Hematopoietic multipotent progenitor cell treated with erythropoietin and hydrocortisone succinate and interleukin-3 and kit ligand, for 8 days (in vitro differentiated cells): ENCODE results near the gene INPP5D.
"Not testable (repeated sequence)": the region's sequence is repeated elsewhere in the genome, so short reads cannot be mapped to it uniquely, and the experiment has no call there.

Source experiments
- DNase-seq: peaks from one replicate; pipeline ENCODE4 v3.0.0-alpha.2; 2015

Gene INPP5D

GRCh38 chr2:233152541-233152940 is 92.4 kb downstream of the INPP5D start:
- DNase-seq, result no peak

DNA sequence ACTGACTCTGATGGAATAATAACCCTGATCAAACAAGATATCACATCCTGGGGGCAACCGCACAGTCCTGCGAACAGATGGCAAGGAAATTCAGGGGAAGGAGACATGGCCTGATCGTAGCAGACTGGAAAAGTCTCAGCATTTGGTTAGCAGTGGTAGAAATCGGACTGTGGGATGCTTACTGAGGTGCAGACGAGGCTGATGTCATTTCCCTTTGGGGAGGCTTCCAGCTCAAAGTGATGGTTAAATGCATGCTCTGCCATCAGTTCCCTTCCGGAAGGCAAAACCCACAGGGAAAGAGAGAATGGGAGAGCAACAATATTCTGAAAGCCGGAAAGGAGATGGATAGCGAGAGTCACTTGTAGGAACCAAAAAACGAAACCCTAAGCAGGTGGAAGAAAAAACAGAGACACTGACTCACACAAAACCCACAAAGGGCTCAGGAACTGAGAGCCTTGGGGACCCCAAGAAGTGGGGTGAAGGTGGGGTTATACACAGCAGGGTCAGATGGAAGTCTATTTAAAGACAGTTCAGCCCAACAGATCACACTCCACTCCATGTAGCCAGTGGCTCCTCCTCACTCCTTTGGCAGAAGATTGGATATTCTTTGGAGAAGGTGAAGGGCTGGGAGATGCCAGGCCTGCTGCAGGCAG is 93.1 kb downstream of the INPP5D start:
- DNase-seq, result no peak

DNA sequence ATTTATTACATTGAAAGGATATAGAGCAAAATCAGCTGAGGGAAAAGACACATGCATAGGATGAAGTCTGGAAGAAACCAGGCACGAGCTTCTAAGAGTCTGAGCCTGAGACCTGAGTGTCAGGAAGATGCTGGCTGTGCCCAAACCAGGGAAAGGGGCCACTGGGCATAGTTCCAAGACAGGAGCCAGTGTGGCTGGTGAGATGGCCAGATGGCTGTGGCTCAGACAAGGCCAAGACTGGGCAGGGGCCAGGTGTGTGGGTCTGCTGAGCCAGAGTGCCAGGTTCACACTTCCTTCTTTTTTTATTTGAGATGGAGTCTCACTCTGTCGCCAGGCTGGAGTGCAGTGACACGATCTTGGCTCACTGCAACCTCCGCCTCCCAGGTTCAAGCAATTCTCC is 95.9 kb downstream of the INPP5D start:
- DNase-seq, result no peak

GRCh38 chr2:233156461-233156860 is 96.3 kb downstream of the INPP5D start:
- DNase-seq, result not testable (repeated sequence)

DNA sequence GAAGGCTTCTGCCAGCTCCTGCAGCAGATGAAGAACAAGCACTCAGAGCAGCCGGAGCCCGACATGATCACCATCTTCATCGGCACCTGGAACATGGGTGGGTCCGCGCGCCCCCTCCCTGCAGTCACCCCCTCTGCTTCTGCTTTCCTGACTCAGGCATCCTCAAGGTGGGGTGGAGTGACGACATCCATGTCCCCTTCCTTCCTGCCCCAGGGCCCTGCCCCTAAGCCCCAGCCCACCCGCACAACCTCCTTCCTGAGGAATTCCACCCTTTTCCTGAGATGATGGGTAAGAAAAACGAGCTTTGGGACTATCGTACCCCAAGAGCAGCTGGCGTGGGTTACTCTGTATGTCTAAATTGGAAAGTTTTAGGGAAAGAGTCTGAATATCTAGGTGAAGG is 101.6 kb downstream of the INPP5D start:
- DNase-seq, result no peak

DNA sequence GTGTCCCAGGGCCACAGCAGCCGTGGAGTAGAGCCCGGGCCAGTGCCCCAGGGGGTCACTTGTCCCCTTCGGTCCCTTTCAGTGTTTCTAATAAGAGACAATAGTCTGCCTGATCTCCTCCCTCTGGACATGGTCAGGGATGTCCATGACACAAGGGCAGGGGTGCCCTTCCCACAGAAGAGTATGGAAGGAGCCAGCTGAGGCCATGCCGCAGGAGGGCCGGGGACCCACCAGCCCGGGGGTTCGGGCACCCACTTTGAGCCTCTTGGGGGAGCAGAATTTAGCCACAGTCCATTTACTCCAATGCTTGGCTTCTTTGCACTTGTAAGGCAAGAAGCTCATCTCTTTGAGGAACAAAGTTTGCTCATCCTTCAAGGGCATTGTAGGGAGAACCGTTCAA is 102.6 kb downstream of the INPP5D start:
- no peak for DNase-seq

- DNase-seq, result no peak
Measured at GRCh38 chr2:233163486-233164103, 103.5 kb downstream of the INPP5D start.

DNA sequence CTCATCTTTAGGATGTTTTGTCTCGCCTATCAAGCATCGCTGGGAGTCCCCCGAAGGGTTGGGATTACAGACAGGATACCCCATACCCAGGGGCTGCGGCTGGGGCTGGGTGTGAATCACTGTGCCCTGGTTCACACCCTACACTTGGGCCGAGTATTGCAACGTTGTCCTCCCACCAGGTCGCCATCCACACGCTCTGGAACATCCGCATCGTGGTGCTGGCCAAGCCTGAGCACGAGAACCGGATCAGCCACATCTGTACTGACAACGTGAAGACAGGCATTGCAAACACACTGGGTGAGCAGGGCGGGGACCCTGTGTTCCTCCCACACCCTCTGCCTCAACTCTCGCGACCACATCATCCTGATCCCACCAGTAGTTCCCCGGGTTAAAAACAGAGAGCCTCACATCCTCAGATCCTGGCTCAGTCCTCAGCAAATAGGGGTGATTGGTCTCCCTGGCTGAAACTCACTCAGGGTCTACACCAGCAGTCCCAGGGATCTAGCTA is 104.0 kb downstream of the INPP5D start:
- peak; percentile 37 for DNase-seq

- no peak for DNase-seq
Measured at GRCh38 chr2:233164967-233165366, 104.8 kb downstream of the INPP5D start.

DNA sequence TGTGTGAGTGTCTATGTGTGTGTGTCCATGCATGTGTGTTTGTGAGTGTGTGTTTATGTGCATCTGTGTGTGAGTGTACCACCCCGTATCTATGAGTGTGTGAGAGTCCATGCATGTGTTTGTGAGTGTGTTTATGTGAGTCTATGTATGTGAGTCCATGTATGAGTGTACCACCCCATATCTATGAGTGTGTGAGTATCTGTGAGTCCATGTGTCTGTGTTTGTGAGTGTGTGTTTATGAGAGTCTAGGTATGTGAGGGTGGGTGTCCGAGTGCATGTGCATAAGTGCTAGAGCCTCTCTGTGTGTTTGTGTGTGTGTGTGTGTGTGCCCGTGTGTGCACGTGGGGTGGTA is 105.4 kb downstream of the INPP5D start:
- DNase-seq, result no peak

DNA sequence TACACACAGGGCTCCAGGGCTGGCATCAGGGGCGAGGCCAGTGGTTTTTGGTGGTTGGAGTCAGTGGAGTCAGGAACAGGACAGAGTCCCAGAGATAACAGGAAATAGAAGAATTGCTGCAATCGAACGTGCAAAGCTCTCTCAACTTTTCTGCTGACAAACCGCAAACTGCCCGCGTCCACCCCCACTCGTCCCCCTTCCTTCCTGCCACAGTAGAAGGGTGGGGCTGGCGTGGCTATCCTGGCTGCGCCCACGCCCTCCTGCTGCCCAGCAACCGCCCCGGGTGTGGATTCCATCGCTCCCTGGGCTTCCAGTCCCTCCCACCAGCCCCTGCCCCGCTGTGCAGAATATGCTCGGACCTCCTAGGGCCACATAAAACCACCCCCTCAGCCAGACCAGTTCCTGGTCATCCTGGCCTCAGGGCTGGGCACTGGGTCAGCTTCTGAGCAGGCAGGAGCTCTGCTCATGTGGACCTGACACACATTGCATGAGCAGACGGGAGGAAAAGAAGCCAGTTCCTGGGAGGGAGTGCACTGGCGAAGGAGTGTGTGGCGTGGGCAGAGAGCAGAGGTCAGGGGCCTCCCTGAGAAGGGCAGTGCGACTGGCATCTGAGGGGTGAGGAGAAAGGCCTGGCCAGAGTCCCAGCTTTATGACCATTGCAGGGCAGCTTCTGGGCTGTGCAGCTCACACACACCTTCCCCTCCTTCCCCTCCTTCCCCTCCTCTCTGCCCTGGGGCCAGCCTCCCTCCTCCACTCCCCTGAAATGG is 105.9 kb downstream of the INPP5D start:
- peak; percentile 97 for DNase-seq

DNA sequence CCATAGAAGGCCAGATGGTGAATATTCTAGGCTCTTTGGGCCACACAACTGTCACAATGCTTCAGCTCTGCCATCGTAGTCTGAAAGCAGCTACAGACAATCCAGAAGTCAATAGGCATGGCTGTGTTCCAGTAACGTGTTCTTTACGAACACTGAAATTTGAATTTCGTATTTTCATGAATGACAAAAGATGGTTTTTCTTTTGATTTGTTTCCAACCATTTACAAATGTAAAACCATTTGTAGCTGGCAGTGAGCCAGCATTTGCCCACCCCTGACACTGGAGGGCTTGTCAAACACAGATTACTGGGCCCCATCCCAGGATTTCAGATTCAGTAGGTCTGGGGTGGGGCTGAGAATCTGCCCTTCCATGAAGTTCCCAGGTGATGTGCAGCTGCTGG is 108.3 kb downstream of the INPP5D start:
- DNase-seq, result no peak

DNA sequence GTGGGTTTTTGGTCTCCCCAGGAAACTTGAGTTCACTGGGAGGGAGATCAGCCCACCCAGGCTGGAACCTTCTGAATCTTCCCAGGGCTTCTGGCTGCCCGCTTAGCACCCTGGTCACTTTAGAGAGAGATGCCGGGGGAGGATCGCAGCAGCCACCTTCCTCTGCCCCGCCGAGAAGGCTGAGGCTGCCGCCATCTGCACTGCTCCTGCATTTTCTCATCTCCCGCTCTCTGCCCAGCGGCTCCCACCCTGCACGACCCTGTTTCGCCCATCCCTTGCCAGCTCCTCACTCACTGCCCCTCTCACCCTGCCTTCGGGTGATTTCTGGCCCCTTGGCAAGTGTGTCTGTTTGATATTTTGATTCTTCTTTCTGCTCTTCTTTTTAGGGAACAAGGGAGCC is 108.8 kb downstream of the INPP5D start:
- DNase-seq, result no peak

- no peak for DNase-seq
Measured at GRCh38 chr2:233171344-233171743, 111.2 kb downstream of the INPP5D start.

- no peak for DNase-seq
Measured at GRCh38 chr2:233173115-233173514, 113.0 kb downstream of the INPP5D start.

GRCh38 chr2:233174137-233174536 is 114.0 kb downstream of the INPP5D start:
- no peak for DNase-seq

DNA sequence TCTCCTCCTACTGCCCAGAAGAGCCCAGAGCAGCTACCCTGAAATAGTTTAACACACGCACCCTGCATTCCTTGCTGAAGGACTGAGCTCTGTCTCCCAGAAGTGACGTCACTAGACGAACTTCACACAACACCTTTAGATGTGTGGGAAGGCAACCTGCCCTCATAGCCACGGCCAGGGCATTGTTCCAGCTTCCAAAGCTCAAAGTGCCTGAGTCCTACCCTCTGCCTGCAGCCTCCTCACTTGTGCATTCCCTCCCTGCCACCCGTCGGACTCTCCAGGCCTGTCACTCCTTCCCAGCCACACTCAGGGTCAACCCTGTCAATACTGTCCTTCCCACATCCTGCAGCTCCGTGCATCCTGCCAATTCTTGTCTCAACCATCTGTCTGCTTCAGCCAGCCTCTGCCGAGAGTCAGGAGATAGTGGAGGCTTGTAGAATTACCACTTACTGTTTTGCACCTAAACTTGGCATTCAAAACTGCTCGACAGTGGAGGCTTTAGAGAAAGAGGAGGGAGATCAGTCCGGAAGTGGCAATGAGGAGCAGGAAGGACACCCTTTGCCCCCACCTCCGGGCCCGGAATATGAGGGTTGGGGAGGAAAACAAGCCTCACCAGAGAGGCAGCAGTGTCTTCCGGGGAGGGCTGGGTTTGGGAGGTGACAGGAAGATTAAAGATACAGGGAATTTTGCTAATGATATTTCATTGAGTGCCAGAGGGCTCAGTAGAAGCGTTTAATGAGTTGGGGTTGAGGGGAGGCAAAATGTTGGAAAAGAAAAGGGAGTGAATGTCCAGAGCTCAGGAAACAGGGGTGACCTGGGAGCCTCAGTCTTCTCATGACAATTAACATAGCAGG is 119.1 kb downstream of the INPP5D start:
- DNase-seq, result no peak

DNA sequence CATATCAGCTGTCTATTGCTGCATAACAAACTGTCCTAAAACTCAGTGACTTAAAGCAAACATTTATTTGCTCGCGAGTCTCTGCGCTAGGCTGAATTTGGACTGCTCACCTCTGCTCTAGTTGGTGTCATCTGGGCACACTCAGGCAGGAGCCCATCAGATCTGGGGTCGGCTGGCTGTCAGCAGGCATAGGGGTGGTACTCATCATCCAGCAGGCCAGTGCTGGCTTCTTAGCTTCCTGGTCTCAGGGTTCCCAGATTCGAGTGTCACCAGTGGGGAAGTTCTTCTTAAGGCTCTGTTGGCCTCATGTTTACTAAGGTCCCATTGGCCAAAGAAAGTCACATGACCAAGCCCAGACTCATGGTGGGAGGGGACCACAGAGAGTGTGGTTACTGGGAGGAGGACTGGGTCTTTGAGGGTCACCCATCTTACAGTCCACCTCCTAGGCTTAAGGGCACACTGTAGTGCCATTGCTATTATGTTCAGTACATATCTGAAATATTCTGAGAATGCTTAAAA is 119.8 kb downstream of the INPP5D start:
- DNase-seq, result peak; percentile 30

GRCh38 chr2:233183869-233184418 is 123.8 kb downstream of the INPP5D start:
- DNase-seq, result no peak

- no peak for DNase-seq
Measured at GRCh38 chr2:233184669-233185068, 124.5 kb downstream of the INPP5D start.

DNA sequence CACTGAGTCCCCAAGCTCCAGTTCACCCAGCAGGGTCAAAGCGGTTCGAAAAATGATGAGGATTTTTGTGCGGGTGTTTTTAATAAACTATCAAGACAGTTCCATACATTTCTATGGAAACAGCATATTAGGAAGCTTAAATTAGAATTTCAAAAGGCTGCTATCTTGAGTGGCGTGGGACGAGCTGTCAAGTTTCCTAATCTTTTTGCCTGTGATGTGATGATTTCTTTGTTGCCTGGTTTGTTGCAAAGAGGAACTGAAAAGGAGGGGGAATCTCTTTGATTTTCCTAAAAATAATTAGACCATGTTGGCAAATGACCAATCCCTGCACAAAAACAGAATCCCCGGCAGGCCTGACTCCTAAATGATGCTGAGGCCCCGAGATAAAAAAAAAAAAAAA is 125.2 kb downstream of the INPP5D start:
- DNase-seq, result no peak

DNA sequence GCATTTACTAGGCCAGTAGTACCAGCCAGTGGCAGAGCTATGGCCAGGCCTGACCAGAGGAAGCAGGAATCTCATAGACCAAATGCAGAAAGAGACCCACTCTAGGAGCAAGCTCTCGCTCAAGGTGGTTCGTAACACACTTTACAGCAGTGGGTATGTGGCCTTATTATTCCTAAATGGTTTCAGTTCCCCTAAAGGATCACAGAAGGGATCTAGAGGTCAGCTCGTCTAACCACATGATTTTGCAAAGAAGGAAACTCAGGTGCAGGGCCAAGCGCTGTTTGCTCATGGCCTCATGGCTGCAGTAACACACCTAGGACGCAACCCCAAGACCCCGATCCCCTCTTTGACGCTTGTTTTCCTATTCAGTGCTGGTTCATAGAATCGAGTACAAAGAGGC is 125.8 kb downstream of the INPP5D start:
- no peak for DNase-seq

GRCh38 chr2:233186851-233187250 is 126.7 kb downstream of the INPP5D start:
- DNase-seq, result no peak
